GM12801 (cell line): ENCODE results near the gene MYCN.

ENCODE experiments used
- CTCF ChIP-seq: IDR thresholded peaks from one replicate; pipeline ENCODE4 v1.5.1; 2011; ENCODE audit warnings: control low read depth; ENCODE audit not compliant: insufficient read length; ENCODE audit errors: extremely low read depth

MYCN gene

DNA sequence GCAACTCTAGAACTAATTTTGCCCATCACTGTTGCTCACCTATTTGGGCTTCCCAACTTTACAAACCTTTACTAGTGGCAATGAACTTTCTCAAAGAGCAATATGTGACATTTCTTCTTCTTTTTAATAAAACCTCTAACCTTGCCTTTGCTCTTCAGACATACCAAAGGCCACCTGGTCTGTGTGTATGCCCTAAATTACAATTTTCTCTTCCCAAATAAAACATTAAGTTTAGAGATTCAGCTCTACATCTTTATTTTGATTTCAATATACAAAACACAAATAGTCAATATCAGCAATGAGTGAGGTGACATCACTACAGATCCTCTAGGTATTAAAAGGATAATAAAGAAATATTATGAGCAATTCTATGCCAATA, 35.1 kb upstream of the MYCN start:
- no peak for TF ChIP-seq CTCF

DNA sequence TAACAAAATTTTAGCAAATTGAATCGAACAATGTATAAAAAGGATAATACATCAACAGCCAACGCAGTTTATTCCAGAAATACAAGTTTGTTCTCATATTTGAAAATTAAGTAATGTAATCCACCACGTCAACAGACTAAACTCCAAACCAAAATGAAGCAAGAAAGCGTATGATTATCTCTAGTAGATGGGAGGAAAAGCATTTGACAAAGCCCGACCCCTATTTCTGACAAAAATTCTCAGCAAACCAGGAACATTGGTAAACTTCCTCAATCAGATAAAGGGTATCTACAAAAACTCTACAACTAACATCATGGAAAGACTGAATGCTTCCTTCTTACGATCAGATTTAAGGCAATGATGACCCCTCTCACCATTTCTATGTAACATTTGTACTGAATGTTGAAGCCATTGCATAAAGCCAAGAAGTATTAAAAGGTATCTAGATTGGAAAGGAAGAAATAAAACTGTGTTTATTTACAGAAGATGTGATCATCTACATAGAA, 34.3 kb upstream of the MYCN start:
- TF ChIP-seq CTCF = no peak

- TF ChIP-seq CTCF = no peak
Measured at GRCh38 chr2:15906778-15907177, 33.6 kb upstream of the MYCN start.

GRCh38 chr2:15907461-15908324, 32.7 kb upstream of the MYCN start:
- TF ChIP-seq CTCF = no peak

DNA sequence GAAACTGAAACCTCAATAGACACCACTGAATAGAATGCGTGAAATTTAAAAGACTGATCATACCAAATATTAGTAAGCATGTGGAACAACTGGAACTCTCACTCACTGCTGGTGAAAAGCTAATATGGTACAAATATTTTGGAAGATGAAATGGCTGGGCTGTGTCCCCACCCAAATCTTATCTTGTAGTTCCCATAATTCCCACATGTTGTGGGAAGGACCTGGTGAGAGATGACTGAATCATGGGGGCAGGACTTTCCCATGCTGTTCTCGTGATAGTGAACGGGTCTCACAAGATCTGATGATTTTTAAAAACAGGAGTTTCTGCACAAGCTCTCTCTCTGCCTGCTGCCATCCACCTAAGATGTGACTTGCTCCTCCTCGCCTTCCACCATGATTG, 32.0 kb upstream of the MYCN start:
- no peak for TF ChIP-seq CTCF

DNA sequence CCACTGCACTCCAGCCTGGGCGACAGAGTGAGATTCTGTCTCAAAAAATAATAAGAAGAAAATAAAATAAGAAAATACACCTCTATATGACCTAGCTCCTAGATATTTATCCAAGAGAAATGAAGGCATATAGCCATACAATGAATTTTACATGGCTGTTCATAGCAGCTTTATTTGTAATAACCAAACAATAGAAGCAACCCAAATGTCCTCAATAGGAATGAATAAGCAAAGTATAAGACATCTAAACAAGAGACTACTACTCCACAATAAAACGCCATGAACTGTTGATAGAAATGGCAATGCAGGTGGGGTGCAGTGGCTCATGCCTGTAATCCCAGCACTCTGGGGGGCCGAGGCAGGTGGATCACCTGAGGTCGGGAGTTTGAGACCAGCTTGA, 31.2 kb upstream of the MYCN start:
- TF ChIP-seq CTCF = no peak

DNA sequence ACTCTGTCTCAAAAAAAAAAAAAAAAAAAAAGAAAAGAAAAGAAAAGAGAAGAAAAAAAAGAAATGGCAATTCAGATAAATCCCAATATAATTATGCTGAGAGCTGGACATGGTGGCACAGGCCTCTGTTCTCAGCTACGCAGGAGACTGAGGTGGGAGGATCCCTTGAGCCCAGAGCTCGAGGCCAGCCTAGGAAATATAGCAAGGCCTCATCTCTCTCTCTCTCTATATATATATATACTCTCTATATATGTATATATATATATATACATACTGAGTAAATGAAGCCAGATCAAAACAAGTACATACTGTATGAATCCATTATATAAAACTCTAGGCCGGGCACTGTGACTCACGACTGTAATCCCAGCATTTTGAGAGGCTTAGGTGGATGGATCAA, 30.6 kb upstream of the MYCN start:
- TF ChIP-seq CTCF = no peak
